GM12878 (cell line): ENCODE measurements around the gene ZNF436. TPM values are rescaled to one million over a fixed set of nuclear protein-coding genes. Genes with fewer than 3 reads are reported as not detected.

ENCODE experiments used
- ATAC-seq: fragments of 200-7000 bp; cut with Tn5 transposase; 3 replicates; pipeline ENCODE4 v1.9.1; 2020; ENCODE audit warnings: mild to moderate bottlenecking, moderate library complexity
- BruUV-seq: library from RNA; stranded (reverse); fragments of 400-500 nt; replicated peaks from 2 replicates; lab custom pipeline; 2021; lab: Mats Ljungman, UMichigan
- CTCF ChIA-PET: fragments of 300-600 bp; sonication (Branson Sonifier 250); formaldehyde crosslinking; extraction: SDS; loops from one replicate; lab custom pipeline; 2021; ENCODE audit warnings: inconsistent platforms; lab: Yijun Ruan, JAX
- POLR2A ChIA-PET: fragments of 350-600 bp; formaldehyde crosslinking; extraction: SDS; loops from one replicate; lab custom pipeline; 2021; ENCODE audit warnings: inconsistent platforms; lab: Charles Lee
- RAD21 ChIA-PET: fragments of 300-600 bp; sonication (Branson Sonifier 250); formaldehyde crosslinking; loops from one replicate; lab custom pipeline; 2023; ENCODE audit warnings: antibody characterized with exemption; ENCODE audit not compliant: unreplicated experiment; lab: Charles Lee
- SMC1A ChIA-PET: fragments of 300-600 bp; sonication (Branson Sonifier 250); formaldehyde crosslinking; loops from one replicate; lab custom pipeline; 2023; ENCODE audit not compliant: unreplicated experiment, uncharacterized antibody; lab: Charles Lee
- DNase-seq: peaks from one replicate; pipeline ENCODE4 v3.0.0-alpha.2; 2011; ENCODE audit warnings: low read depth, low spot score
- FAIRE-seq: peaks from 3 replicates; lab custom pipeline; 2011; peaks lifted over from hg19 to GRCh38; lab: Jason Lieb, UNC
- H2AFZ ChIP-seq: 2 replicates; pipeline ENCODE4 v1.6.0; 2011; ENCODE audit warnings: low read depth, low read length, control low read depth; ENCODE audit not compliant: control insufficient read depth
- H3K27ac ChIP-seq: 2 replicates; pipeline ENCODE4 v1.5.1; 2011; ENCODE audit warnings: control low read depth; ENCODE audit not compliant: control insufficient read depth, insufficient read depth
- H3K27me3 ChIP-seq, 2 experiments: replicated peaks in 1 of 2; 2 replicates each; pipeline versions ENCODE4 v1.6.0 to v1.6.1; 2011; ENCODE audit warnings: low read length in 1 of 2; ENCODE audit not compliant: control insufficient read depth in 2 of 2, insufficient read depth in 2 of 2
- H3K36me3 ChIP-seq, 2 experiments: 2 replicates each; pipeline ENCODE4 v1.5.1; 2011; ENCODE audit warnings: low read length in 1 of 2; ENCODE audit not compliant: control insufficient read depth in 2 of 2, insufficient read depth in 2 of 2
- H3K4me1 ChIP-seq: 2 replicates; pipeline ENCODE4 v1.6.1; 2011; ENCODE audit warnings: mild to moderate bottlenecking, low read length, moderate library complexity, mixed read lengths; ENCODE audit not compliant: control insufficient read depth, insufficient read depth
- H3K4me2 ChIP-seq: 2 replicates; pipeline ENCODE4 v1.6.0; 2011; ENCODE audit warnings: control low read depth; ENCODE audit not compliant: control insufficient read depth, insufficient read depth
- H3K4me3 ChIP-seq: fragments of 200-600 bp; sonication (generic); 2 replicates; pipeline ENCODE4 v1.5.1; 2016
- H3K79me2 ChIP-seq: 2 replicates; pipeline ENCODE4 v1.6.0; 2011; ENCODE audit warnings: low read length; ENCODE audit not compliant: control insufficient read depth, insufficient read depth
- H3K9ac ChIP-seq: 2 replicates; pipeline ENCODE4 v1.8.0; 2011; ENCODE audit warnings: low read length, control low read depth, mixed read lengths; ENCODE audit not compliant: control insufficient read depth, insufficient read depth
- H3K9me3 ChIP-seq: replicated peaks from 3 replicates; pipeline ENCODE4 v1.5.1; 2011; ENCODE audit warnings: mild to moderate bottlenecking, low read length; ENCODE audit not compliant: control insufficient read depth, insufficient read depth
- H4K20me1 ChIP-seq: 2 replicates; pipeline ENCODE4 v1.6.0; 2011; ENCODE audit not compliant: control insufficient read depth, insufficient read depth
- ATF7 ChIP-seq: fragments of 450-650 bp; IDR thresholded peaks from 2 replicates; pipeline ENCODE4 v1.6.1; 2016; ENCODE audit warnings: low read depth, mild to moderate bottlenecking
- HCFC1 ChIP-seq: fragments of 150-350 bp; IDR thresholded peaks from 2 replicates; pipeline ENCODE4 v1.6.1; 2014; ENCODE audit warnings: low read length
- HDAC6 ChIP-seq: fragments of 200-600 bp; sonication (generic); IDR thresholded peaks from one replicate; pipeline ENCODE4 v1.8.0; 2017; ENCODE audit warnings: antibody characterized with exemption; ENCODE audit not compliant: unreplicated experiment
- HDGF ChIP-seq: fragments of 450-650 bp; IDR thresholded peaks from 2 replicates; pipeline ENCODE4 v1.6.1; 2016; ENCODE audit warnings: antibody characterized with exemption
- MEF2B ChIP-seq: fragments of 450-650 bp; IDR thresholded peaks from 2 replicates; pipeline ENCODE4 v1.6.1; 2018; ENCODE audit warnings: mild to moderate bottlenecking, moderate library complexity; ENCODE audit not compliant: partially characterized antibody, poor library complexity, severe bottlenecking
- MXI1 ChIP-seq: fragments of 150-350 bp; IDR thresholded peaks from 2 replicates; pipeline ENCODE4 v1.6.1; 2011; ENCODE audit warnings: low read depth, mild to moderate bottlenecking, inconsistent platforms, low read length, improper control_type of control experiment
- NFYB ChIP-seq: IDR thresholded peaks from 2 replicates; pipeline ENCODE4 v1.6.1; 2011; ENCODE audit warnings: low read depth, mild to moderate bottlenecking, low read length, improper control_type of control experiment, moderate library complexity; ENCODE audit not compliant: insufficient read depth
- PAX5 ChIP-seq: IDR thresholded peaks from 2 replicates; pipeline ENCODE4 v1.6.1; 2011; ENCODE audit warnings: low read depth, low read length, borderline replicate concordance
- ZNF207 ChIP-seq: fragments of 450-650 bp; IDR thresholded peaks from 2 replicates; pipeline ENCODE4 v1.6.1; 2014; ENCODE audit warnings: antibody characterized with exemption, mild to moderate bottlenecking, borderline replicate concordance
- WGBS: methylation state at CpG from one replicate; pipeline ENCODE4 v1.1.6; 2016; ENCODE audit warnings: low lambda C conversion rate; ENCODE audit not compliant: insufficient replicate concordance, insufficient coverage; ENCODE audit errors: missing lambda C conversion rate; 5-methylcytosine and 5-hydroxymethylcytosine counted together
- in situ Hi-C: fragments of 300-500 bp; cut with MboI; formaldehyde crosslinking; loops from 9 replicates; pipeline ENCODE4 v1.14.3; 2018; ENCODE audit warnings: mixed read lengths
- intact Hi-C: fragments of 100-400 bp; cut with micrococcal nuclease; formaldehyde crosslinking; loops from one replicate; pipeline ENCODE4 v1.14.2; 2022; ENCODE audit not compliant: unreplicated experiment
- polyA plus RNA-seq, 11 experiments: library from polyadenylated mRNA; depleted of rRNA in 4 of 11; unstranded in 6 of 11; stranded (reverse) in 5 of 11; fragments of >200 nt; fragmentation: Nextera tagmentation in 4 of 11; fragmentation: Illumina TruSeq in 1 of 11; extraction: Ambion mirVana in 4 of 11; extraction: Trizol in 1 of 11; gene quantifications; 1 replicate in 1 of 11; 2 replicates in 10 of 11; pipeline versions ENCODE4 v1.2.1 to v1.2.3, GENCODE V29; 2011 to 2016; ENCODE audit warnings: inconsistent platforms in 2 of 11, missing spikeins in 2 of 11, low read depth in 1 of 11
- total RNA-seq, 4 experiments: library from RNA; depleted of rRNA in 3 of 4; stranded (reverse); fragments of >200 nt in 3 of 4; fragmentation: Illumina TruSeq in 1 of 4; extraction: Trizol in 1 of 4; gene quantifications; 2 replicates each; pipeline versions ENCODE4 v1.2.1 to v1.2.3, GENCODE V29; 2013 to 2021
- TF ChIP-seq, protein P1 (sequence below): IDR thresholded peaks from 2 replicates; pipeline ENCODE4 v1.6.1; 2011; ENCODE audit warnings: borderline replicate concordance, low read depth, mild to moderate bottlenecking, moderate library complexity, mixed read lengths, low read length; ENCODE audit not compliant: insufficient read depth; ENCODE audit errors: extremely low read length
- TF ChIP-seq, protein P2 (sequence below): IDR thresholded peaks from 2 replicates; pipeline ENCODE4 v1.6.1; 2012; ENCODE audit warnings: low read depth, low read length, improper control_type of control experiment

Gene ZNF436
- total and polyA plus RNA-seq, 10 of the 15 experiments (the other 5 are each of a cell fraction or from before 2014, with no cell fraction given): 0.85 to 4.7 (median 3.0) TPM

DNA sequence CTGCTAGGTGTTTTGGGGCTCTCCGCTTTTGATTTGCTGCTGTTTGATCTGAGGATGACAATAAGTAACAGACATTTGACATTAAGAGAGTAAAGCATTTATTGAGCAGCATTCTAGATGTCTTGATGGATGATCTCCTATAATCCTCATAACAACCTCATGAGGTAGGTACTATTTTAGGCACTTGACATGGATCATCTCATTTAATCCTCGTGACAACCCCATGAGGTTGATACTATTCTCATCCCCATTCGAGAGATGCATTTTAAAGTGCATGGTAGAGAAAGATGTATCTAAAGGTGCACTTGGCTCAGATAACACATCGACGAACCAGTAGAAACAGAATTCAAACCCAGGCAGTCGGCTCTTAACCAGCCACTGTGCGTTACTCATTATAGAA, 28.3 kb upstream of the ZNF436 start:
- no TSS peak for BruUV-seq
- intact Hi-C loops (no loop called here), in situ Hi-C loops (no loop called here)
- SMC1A ChIA-PET: no interaction called here
- CTCF ChIA-PET: no interaction called here
- 56% methylated on average over 7 of the region's 7 CpGs for WGBS
- H3K9me3 ChIP-seq: no peaks in the 10 kb centered on the region
- H3K4me3 ChIP-seq: no peak overlapping the region
- no peak overlapping the region for H3K4me2 ChIP-seq
- FAIRE-seq (no peak), ATAC-seq (no peak), DNase-seq (no peak)
- H3K27me3 ChIP-seq: peaks cover 0 to 2% of the 10 kb centered on the region in 2 experiments; a peak in 1 of 4 replicates
- H4K20me1 ChIP-seq: no peaks in the 10 kb centered on the region
- H3K4me1 ChIP-seq: no peaks in the 10 kb centered on the region
- H3K9ac ChIP-seq: no peak overlapping the region
- no peaks in the 10 kb centered on the region for H3K79me2 ChIP-seq
- no peak overlapping the region for H2AFZ ChIP-seq
- H3K36me3 ChIP-seq: no peaks in the 10 kb centered on the region
- RAD21 ChIA-PET: no interaction called here
- POLR2A ChIA-PET: interaction anchor here (0.5 kb wide), 1 partner anchor 42 kb away, joined by 3 read pairs; no protein-coding TSS in a partner anchor
- H3K27ac ChIP-seq: no peak overlapping the region
- TF ChIP-seq, protein P1, sequence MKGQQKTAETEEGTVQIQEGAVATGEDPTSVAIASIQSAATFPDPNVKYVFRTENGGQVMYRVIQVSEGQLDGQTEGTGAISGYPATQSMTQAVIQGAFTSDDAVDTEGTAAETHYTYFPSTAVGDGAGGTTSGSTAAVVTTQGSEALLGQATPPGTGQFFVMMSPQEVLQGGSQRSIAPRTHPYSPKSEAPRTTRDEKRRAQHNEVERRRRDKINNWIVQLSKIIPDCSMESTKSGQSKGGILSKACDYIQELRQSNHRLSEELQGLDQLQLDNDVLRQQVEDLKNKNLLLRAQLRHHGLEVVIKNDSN: no peak
- TF ChIP-seq MEF2B (no peak), HCFC1 (no peak), HDGF (no peak), HDAC6 (no peak), ATF7 (no peak), ZNF207 (no peak), NFYB (no peak), MXI1 (no peak), PAX5 (no peak)
- TF ChIP-seq, protein P2, sequence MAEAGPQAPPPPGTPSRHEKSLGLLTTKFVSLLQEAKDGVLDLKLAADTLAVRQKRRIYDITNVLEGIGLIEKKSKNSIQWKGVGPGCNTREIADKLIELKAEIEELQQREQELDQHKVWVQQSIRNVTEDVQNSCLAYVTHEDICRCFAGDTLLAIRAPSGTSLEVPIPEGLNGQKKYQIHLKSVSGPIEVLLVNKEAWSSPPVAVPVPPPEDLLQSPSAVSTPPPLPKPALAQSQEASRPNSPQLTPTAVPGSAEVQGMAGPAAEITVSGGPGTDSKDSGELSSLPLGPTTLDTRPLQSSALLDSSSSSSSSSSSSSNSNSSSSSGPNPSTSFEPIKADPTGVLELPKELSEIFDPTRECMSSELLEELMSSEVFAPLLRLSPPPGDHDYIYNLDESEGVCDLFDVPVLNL: no peak
